Endothelial cell of hepatic sinusoid (primary cell): Measurements from ENCODE around the gene ADGRA1.

ENCODE experiments used
- in situ Hi-C: cut with HindIII; loops from 2 replicates; pipeline ENCODE4 v1.10.0; 2017; ENCODE audit warnings: low sequenced_read_pairs

Gene ADGRA1

GRCh38 chr10:133055470-133055869 lies 32.3 kb upstream of the ADGRA1 start:
- in situ Hi-C loops: no loop called here

GRCh38 chr10:133056001-133056400 lies 31.7 kb upstream of the ADGRA1 start:
- in situ Hi-C loops: no loop called here

DNA sequence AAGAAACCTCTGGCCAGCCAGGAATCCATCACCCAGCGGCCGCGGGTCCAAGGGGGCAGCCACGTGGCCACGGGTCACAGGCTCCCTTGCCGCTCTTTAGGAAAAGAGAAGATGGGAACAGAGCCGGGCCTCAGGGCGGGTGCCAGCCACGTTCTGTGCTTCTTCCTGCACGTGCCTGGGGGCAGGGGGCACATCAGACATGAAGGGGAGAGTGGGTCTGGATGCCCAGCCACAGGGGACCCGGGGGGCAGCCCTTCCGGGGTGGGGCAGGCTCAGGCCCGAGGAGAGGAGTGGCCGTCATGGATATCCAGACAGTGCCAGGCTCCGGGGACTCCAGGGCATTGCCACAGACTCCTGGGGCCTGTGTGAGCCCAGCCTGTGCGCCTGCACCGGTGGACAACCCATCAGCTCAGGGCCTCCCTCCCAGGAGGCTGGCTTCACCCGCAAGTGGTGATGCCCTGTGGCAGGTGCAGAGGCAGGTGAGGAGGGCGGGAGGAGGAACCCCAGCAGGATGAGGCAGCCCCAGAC lies 31.0 kb upstream of the ADGRA1 start:
- in situ Hi-C loops: no loop called here

DNA sequence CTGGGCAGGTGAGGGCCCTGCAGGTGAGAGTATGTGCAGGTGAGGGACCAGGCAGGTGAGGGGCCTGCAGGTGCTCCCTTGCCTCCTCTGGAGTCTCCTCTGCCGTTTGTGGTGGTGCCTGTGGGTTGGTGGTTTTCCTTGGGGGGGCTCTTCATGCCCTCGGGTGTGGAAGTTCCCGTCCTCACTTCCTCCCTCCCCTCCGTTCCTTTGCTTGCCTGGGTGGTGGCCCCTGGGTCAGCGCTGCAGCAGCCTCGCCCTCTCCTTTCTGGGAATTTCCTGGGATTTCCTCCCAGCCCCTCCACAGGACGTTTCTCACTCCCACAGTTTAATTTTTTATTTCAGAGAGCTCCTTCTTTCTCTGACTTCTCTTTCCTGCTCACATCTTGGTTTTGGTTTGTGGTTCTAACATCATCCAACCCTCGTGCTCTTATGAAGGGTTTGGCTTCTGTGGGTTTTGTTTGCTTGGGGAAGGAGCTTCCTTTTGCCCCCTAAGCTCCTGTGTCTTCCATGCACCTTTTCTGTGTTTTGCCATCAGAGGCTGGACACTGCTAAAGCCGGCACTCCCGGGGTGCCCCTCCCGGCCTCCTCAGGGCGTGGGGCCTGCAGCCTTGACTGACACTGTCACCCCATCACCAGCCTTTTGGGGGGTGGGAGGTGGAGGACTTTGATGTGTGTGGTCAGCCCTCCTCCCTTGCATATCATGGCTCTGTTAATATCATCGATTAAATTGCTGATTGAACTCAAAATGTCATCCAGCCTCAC lies 29.2 kb upstream of the ADGRA1 start:
- in situ Hi-C loops: no loop called here

DNA sequence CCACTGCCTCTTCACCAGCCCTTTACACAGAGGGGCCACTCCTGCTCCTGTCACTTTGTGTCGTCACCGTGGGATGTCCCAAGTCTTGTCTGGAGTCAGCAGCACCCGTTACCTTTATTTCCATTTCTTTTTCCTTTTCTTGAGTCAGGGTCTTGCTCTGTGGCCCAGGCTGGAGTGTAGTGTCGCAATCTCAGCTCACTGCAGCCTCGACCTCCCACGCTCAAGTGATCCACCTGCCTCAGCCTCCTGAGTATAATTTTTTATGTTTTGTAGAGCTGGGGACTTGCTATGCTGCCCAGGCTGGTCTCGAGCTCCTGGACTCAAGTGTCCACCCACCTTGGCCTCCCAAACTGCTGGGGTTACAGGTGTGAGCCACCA lies 28.6 kb upstream of the ADGRA1 start:
- in situ Hi-C loops: no loop called here

- in situ Hi-C loops: no loop called here
Measured at GRCh38 chr10:133059571-133059970, 28.2 kb upstream of the ADGRA1 start.

DNA sequence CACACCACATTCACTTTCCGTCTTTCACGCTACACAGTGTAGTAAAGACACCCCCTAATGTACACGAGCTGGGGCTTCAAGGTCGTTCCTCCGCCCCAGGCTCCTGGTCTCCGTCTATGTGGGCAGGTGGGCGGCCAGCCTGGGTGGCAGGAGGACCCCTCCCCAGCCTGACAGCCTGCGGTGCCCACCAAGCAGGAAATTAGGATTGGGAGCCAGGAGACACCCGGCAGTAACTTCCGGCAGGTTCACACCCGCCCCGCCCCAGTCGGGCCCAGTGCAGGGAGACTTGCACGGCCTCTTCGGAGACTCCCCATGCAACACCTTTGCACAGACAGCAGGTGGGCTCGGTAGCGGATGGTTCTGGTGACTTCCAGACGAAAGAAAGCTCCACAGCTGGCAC lies 27.7 kb upstream of the ADGRA1 start:
- in situ Hi-C loops: no loop called here

DNA sequence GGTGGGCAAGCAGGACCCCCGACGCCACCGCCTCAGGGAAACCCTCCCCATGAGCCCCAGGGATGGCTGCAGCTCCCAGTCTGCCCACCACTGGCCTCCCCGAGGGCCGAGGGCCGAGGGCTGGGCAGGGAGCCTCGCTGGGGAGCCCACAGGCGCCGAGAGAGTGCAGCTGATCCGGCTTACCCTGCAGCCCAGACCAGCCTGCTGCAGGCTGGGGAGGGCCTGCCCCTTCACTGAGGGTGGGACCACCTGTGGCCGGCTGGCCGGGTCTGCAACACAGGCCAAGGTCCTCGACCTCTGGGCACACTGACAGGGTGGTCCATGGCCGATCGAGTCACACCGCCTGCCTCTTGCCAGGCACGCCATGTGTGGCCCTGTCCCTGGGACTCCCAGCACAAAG lies 27.3 kb upstream of the ADGRA1 start:
- in situ Hi-C loops: no loop called here

DNA sequence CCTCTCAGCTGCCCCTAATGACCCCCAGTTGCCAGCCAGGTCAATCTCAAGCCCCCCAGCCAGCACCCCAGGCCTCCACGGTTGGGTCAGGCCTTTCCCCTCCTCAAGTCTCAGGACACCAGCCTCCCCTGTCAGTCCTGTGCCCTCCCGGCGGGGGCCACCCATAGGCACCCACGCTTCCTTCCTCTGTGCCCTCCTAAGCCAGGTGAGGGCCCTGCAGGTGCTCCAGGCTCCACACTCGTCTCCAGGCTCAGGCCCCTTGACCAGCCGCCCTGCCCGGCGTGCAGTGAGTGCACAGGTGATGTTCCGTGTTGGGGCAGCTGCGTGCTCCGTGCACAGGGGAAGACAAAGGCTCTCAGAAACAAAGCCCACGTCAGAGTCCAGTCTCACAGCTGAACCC lies 26.8 kb upstream of the ADGRA1 start:
- in situ Hi-C loops: no loop called here

- in situ Hi-C loops: no loop called here
Measured at GRCh38 chr10:133061296-133062038, 26.3 kb upstream of the ADGRA1 start.

GRCh38 chr10:133062085-133062484 lies 25.6 kb upstream of the ADGRA1 start:
- in situ Hi-C loops: no loop called here

DNA sequence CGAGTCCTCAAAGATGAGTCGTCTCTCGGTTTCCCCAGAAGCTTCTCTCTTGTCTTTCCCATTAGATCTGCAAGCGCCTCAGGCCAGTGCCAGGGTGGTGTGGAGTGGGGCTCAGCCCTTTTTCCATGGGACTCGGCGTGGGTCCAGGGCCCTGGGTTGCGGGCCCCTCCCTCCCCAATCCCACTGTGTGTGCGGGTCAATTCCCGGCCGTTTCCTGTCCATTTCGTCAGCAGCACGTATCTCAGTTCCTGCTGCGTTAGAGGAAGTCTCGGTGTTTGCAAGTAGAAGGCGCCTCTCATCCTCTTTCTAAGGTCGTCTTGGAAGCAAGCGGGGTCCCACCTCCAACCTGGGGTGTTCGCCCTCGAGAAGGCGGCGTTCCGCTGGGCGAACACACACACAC lies 25.1 kb upstream of the ADGRA1 start:
- in situ Hi-C loops: no loop called here

GRCh38 chr10:133067149-133068105 lies 20.3 kb upstream of the ADGRA1 start:
- in situ Hi-C loops: no loop called here

- in situ Hi-C loops: no loop called here
Measured at GRCh38 chr10:133068111-133069032, 19.4 kb upstream of the ADGRA1 start.

DNA sequence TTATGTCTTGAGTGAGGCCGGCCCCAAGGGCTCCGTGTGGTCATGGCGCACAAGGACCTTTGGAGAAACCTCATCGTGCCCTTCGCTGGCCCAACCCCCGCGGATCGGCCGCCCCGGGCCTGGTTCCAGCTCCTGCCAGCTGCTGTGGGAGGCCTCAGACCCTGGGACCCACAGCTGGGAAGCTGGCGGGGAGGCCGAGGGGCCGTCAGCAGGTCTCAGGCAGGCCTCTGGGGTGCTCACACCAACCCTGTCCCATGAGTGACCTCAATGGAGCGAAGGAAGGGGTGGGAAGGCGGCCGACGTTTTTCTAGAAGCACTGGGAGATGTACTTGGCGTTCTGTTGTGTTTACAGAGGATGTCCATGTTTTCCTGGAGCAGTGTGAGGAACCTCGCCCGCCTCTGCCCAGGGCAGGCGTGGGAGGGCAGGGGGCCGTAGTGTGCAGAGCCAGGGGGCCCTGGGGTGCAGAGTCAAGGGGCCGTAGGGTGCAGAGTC lies 18.6 kb upstream of the ADGRA1 start:
- in situ Hi-C loops: no loop called here

GRCh38 chr10:133070405-133070804 lies 17.3 kb upstream of the ADGRA1 start:
- in situ Hi-C loops: no loop called here

- in situ Hi-C loops: no loop called here
Measured at GRCh38 chr10:133070810-133071209, 16.9 kb upstream of the ADGRA1 start.

DNA sequence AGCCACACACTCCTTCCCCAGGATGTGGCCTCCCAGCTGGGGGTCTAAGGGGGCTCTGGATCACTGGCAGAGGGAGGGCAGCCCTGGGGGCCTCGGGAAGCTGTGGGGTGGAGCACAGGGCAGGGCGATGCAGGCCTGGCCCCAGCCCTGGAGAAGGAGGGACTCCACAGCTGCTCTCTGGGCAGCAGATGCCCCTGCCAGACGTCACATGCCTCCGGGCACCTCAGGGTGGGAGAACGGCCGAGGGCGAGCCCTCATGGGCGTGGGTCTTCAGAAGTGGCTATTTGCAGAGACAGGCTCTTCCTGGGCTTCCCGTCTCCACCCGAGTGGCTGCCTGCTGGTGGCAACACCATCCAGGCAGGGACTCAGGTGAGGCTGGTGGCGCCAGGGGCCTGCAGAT lies 16.0 kb upstream of the ADGRA1 start:
- in situ Hi-C loops: no loop called here

DNA sequence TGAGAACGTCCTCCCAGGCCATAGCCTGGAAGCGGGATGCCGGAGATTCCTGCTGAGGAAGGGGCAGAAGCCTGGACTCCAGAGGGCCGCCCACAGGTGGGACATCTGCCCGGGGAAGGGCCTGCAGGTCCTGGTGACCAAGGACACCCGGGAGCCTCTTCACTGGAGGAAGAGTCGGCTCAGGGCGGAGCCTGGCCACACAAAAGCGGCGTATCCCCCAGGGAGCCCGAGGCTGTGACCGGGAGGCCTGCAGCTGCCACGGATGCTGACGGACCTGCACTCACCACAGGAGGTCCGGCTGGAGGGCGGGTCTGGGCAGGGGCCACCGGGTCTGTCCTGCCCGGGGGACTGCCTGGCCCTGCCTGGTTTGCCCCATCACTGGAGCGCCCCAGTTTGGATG lies 15.5 kb upstream of the ADGRA1 start:
- in situ Hi-C loops: no loop called here
